SKM-1 treated with dmso at 0.1 percent for 144 hours (cell line): ENCODE data around the gene CLNS1A.
"Not testable (repeated sequence)": the region's sequence is repeated elsewhere in the genome, so short reads cannot be mapped to it uniquely, and the experiment has no call there.

Experiments used
- DNase-seq: peaks from one replicate; lab custom pipeline; 2025; ENCODE audit not compliant: unreplicated experiment; lab: John Stamatoyannopoulos, UW

The CLNS1A gene

GRCh38 chr11:77619576-77620198 lies 17.9 kb downstream of the CLNS1A start:
- peak; percentile 11 for DNase-seq

GRCh38 chr11:77617892-77618291 lies 19.7 kb downstream of the CLNS1A start:
- no peak for DNase-seq

- no peak for DNase-seq
Observed at GRCh38 chr11:77611921-77612320, 25.7 kb downstream of the CLNS1A start.

GRCh38 chr11:77609234-77609633 lies 28.4 kb downstream of the CLNS1A start:
- DNase-seq: no peak

- DNase-seq: no peak
Observed at GRCh38 chr11:77604281-77604680, 33.3 kb downstream of the CLNS1A start.

- DNase-seq: no peak
Observed at GRCh38 chr11:77602381-77603088, 35.1 kb downstream of the CLNS1A start.

GRCh38 chr11:77598195-77598594 lies 39.4 kb downstream of the CLNS1A start:
- no peak for DNase-seq

GRCh38 chr11:77596626-77597025 lies 41.0 kb downstream of the CLNS1A start:
- DNase-seq: no peak

GRCh38 chr11:77593883-77594282 lies 43.7 kb downstream of the CLNS1A start:
- DNase-seq: no peak

- DNase-seq: no peak
Observed at GRCh38 chr11:77592727-77593126, 44.9 kb downstream of the CLNS1A start.

- no peak for DNase-seq
Observed at GRCh38 chr11:77590194-77590782, 47.3 kb downstream of the CLNS1A start.

- DNase-seq: peak; percentile 49
Observed at GRCh38 chr11:77589521-77590193, 47.9 kb downstream of the CLNS1A start, which contains the start of gene AQP11. AQP11 (plus strand) TSS chr11:77589953; CDS start chr11:77589993, 40 bp downstream.

GRCh38 chr11:77589181-77589520 lies 48.4 kb downstream of the CLNS1A start:
- no peak for DNase-seq

- no peak for DNase-seq
Observed at GRCh38 chr11:77580712-77581337, 56.8 kb downstream of the CLNS1A start.

GRCh38 chr11:77575428-77575827 lies 62.2 kb downstream of the CLNS1A start:
- not testable (repeated sequence) for DNase-seq

GRCh38 chr11:77570896-77571295 lies 66.7 kb downstream of the CLNS1A start:
- not testable (repeated sequence) for DNase-seq

- no peak for DNase-seq
Observed at GRCh38 chr11:77569676-77570070, 67.9 kb downstream of the CLNS1A start.

GRCh38 chr11:77568916-77569675 lies 68.5 kb downstream of the CLNS1A start:
- DNase-seq: no peak

GRCh38 chr11:77568306-77568705 lies 69.3 kb downstream of the CLNS1A start:
- no peak for DNase-seq
